ENCODE measurements around the gene PAIP2B.
"Not testable (repeated sequence)": the region's sequence is repeated elsewhere in the genome, so short reads cannot be mapped to it uniquely, and the experiment has no call there.

PAIP2B gene

GRCh38 chr2:71187589-71187988 is 39.3 kb downstream of the PAIP2B start:
- TF ChIP-seq CTCF (IDR thresholded peaks at IDR 0.05; ENCODE audit: extremely low read depth, insufficient read depth, missing control alignments): no peak
- in situ Hi-C loops (cut with MboI; ENCODE audit: low pct_unique_long_range_greater_than_20kb, low sequenced_read_pairs, unreplicated experiment): no loop called here
- DNase-seq (ENCODE audit: low spot score): no peak

GRCh38 chr2:71186973-71187372 is 39.9 kb downstream of the PAIP2B start:
- TF ChIP-seq CTCF (IDR thresholded peaks at IDR 0.05; ENCODE audit: extremely low read depth, insufficient read depth, missing control alignments): no peak
- in situ Hi-C loops (cut with MboI; ENCODE audit: low pct_unique_long_range_greater_than_20kb, low sequenced_read_pairs, unreplicated experiment): no loop called here
- no peak for DNase-seq (ENCODE audit: low spot score)

- in situ Hi-C loops (cut with MboI; ENCODE audit: low pct_unique_long_range_greater_than_20kb, low sequenced_read_pairs, unreplicated experiment); DNase-seq (ENCODE audit: low spot score): not testable (repeated sequence)
These were observed 43.4 kb downstream of the PAIP2B start for GRCh38 chr2:71183306-71184115.

GRCh38 chr2:71181316-71181715 is 45.6 kb downstream of the PAIP2B start:
- DNase-seq (ENCODE audit: low spot score): no peak
- no peak for TF ChIP-seq CTCF (IDR thresholded peaks at IDR 0.05; ENCODE audit: extremely low read depth, insufficient read depth, missing control alignments)
- in situ Hi-C loops (cut with MboI; ENCODE audit: low pct_unique_long_range_greater_than_20kb, low sequenced_read_pairs, unreplicated experiment): no loop called here

- DNase-seq (ENCODE audit: low spot score); in situ Hi-C loops (cut with MboI; ENCODE audit: low pct_unique_long_range_greater_than_20kb, low sequenced_read_pairs, unreplicated experiment): not testable (repeated sequence)
These were observed 48.1 kb downstream of the PAIP2B start for GRCh38 chr2:71178836-71179235.

GRCh38 chr2:71174207-71174606 is 52.7 kb downstream of the PAIP2B start:
- TF ChIP-seq CTCF (IDR thresholded peaks at IDR 0.05; ENCODE audit: extremely low read depth, insufficient read depth, missing control alignments): no peak
- no peak for DNase-seq (ENCODE audit: low spot score)
- in situ Hi-C loops (cut with MboI; ENCODE audit: low pct_unique_long_range_greater_than_20kb, low sequenced_read_pairs, unreplicated experiment): loop anchor here (25.0 kb wide), 1 partner anchor 313 kb away; no protein-coding TSS in a partner anchor

- in situ Hi-C loops (cut with MboI; ENCODE audit: low pct_unique_long_range_greater_than_20kb, low sequenced_read_pairs, unreplicated experiment): loop anchor here (25.0 kb wide), 1 partner anchor 314 kb away; no protein-coding TSS in a partner anchor
- DNase-seq (ENCODE audit: low spot score): no peak
- TF ChIP-seq CTCF (IDR thresholded peaks at IDR 0.05; ENCODE audit: extremely low read depth, insufficient read depth, missing control alignments): no peak
These were observed 53.8 kb downstream of the PAIP2B start for GRCh38 chr2:71173096-71173495.
